ENCODE data around the gene MAPRE2.
A peak's percentile ranks its signal among the peaks of the same experiment; 100 is the strongest.

Gene MAPRE2

DNA sequence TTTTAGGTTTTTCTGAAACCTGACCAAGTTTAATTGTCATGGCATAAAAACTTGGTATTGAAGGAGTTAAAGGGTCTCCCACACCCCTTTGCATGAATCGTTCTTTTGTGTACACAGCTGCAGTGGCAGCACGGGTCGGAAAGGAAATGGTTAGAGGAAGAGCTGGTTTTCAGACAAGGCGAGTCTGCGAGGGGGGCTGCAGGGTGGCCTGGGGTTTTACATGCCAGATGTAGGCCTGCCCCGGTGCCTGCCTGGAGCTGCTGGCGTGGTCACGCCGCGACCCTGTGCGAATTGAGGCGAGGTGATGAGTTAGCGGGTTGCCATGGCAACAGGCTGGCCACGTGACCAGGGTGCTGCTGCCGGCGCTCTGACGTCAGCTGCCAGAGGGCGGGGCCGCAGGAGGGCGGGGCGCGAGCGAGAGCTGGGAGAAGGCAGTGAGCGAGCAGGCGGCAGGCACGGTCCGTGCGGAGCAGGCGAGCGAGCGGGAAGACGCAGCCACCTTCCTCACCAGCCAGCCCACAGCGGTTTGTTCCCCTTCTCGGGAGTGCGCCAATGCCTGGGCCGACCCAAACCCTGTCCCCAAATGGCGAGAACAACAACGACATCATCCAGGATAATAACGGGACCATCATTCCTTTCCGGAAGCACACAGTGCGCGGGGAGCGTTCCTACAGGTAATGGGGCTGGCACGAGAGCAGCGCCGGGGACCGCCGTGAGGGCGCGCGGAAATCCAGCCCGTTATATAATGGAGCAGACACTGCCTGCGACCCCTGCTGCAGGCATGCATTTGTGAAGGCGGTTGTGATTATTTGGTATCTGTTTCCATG lies at the start of gene MAPRE2:
Gene MAPRE2 (plus strand): TSS at position 426 of the 827 bp plus-strand sequence. CDS start 127 bp downstream, at position 553.
- DNase-seq: peak; percentile 99 to 100

GRCh38 chr18:34991561-34991960 lies 49.7 kb upstream of the MAPRE2 start:
- no peak for DNase-seq

DNA sequence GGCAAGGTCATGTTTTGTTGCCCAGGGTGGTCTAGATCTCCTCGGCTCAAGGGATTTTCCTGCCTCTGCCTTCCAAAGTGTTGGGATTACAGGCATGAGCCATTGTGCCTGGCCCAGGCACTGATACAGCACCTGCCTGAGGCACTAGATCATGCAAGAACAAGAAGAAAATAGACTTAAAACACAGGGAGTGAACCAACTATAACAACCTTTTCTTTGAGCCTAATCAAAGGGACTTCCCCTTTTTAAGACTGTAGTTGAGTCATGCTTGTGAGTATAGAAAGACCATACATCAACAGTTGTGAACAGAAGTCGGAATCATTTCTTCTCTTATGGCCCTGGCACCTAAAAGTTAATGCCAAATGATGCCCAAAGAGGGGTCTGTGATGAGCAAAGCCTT lies 47.9 kb upstream of the MAPRE2 start:
- no peak for DNase-seq

DNA sequence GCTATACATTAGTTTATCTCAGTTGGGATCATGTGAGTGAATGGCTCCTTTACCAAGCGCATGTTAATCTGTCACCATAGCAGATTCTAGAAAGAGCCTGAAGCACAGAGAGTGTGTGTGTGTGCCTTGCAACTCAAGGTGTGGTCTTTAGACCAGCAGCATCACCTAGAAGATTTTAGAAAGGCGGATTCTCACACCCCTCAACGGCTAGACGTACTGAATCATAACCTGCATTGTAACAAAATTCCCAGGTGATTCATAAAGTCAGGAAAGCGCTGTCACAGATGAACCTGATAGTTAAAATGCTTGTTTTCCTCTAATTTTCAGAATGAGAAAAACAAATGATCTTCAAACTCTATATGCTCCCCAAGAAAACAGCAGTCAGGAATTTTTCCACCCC lies 45.5 kb upstream of the MAPRE2 start:
- no peak for DNase-seq

DNA sequence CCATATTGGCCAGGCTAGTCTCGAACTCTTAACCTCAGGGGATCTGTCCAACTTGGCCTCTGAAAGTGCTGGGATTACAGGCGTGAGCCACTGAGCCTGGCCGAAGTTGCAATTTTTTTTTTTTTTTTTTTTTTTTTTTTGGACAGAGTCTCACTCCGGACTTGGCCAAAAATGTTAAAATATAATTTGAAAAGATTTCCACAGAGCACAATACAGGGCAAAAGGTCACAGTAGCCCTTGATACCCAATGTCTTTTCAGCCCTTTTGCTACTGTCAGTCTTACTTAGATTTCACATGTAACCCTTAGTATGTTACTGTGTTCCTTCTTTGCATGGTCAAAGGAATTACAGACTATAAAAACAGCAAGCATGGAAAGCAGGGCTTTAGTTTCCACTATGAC lies 42.6 kb upstream of the MAPRE2 start:
- no peak for DNase-seq

DNA sequence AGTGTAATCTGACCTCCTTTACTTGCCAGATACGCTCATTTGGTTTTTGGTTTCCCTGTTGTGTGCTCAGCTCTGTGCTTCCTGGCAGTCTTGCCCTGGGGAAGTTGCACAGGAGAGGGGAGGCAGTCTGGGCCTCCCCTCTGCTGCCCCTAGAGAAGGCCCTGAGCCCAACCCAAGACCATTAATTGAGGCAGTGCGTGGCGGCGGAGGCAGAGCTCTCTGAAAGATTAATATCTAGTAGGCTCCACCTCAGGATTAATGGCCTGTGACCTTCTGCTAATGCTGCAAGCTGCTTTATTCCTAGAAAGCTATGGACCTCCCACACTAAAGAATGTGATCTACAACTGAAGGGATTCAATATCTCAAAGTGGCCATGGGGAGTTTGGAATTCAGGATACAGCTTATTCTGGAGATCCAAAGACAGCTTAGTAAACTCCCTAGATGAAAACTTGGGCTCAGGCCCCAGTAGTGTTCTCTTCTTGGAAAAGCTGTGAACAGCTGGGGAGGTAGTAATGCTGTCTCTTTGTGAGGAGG lies 41.4 kb upstream of the MAPRE2 start:
- no peak for DNase-seq

DNA sequence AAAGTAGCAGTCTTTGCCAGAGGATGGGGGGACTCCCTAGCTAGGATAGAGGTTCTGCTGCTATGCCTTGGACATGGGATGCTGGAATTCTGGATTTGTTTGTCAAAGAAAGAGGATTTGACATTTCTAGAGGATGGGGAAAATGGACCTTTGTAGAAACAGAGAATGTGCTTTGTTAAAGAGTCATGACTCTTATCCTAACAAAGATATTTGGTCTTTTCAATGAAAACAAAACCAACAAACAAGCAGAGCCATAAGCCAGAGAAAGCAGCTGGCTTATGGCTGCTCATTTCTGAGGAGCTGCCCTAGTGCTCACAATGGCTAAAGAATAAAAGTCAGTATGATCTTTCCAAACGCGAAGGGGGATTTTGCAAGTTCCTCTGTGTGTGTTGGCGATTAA lies 40.8 kb upstream of the MAPRE2 start:
- no peak for DNase-seq

DNA sequence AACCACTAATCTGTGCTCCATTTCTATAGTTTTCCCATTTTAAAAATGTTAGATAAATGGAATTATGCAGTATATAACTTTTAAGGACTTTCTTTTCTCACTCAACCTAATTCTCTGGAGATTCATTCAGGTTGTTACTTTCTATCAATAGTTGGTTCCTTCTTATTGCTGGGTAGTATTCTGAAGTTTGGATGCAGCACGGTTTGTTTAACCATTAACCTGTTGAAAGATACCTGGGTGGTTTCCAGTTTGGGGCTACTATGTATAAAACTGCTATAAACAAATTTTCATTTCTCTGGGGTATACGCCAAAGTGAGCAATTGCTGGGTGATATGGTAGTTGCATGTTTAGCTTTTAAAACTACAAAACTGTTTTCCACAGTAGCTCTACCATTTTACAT lies 39.1 kb upstream of the MAPRE2 start:
- DNase-seq: no peak

DNA sequence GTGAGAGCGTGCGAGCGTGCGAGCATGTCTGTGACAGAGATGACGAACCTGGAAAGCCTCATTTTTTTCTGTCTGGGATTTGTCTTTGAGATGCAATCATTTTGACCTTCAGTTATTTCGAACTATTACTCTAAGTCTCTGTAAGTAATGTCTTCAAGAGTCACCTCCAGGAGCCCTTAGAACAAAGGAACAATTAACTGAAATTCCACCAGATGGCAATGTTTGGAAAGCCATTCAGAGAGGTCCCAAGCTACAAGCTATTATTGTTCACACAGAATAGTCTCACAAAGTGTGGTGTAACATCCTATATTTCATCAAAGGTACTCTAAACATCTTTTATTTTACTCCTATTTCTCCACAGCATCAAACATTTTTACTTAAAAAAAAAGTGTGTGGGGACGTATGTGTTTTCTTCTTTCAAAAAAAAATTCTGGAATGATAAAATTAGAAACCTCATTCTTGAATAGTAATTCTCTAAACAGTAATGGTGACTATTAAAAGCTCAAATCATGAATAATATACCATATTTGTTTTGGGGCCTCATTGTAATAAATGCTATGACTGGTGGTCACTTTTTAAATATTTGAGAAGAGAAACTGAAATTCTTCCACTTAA lies 35.1 kb upstream of the MAPRE2 start:
- DNase-seq: no peak

DNA sequence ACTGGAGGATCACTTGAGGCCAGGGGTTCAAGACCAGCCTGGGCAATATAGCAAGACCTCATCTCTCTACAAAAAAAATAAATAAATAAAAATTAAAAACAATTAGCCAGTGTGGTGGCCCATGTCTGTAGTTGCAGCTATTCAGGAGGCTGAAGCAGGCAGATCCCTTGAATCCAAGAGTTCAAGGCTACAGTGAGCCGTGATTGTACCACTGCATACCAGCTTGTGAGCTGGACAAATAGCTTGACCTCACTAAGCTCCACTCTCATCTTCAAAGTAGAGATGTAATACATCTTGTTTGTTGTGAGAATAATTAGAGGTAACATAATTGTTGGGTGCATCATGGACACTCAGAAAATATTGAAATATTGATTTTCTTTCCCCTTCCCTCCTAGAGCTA lies 31.1 kb upstream of the MAPRE2 start:
- no peak for DNase-seq

DNA sequence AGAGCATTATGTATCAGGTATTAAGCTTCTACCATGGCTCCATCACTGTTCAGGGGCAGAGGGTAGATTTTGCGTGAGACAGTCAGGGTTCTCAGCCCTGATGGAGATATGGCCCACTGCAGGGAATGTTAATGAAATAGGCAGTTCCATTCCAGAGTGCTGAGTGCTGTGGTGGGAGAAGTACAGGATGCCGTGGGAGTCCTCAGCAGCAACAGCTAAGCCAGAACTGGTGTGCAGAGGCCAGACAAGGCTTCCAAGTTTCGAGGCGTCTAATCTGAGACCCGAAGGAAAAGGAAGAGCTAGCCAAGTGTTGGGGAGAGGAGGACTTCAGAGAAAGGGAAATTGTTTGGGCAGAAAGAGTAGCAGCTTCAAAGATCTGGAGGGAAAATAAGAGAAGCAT lies 30.2 kb upstream of the MAPRE2 start:
- no peak for DNase-seq

DNA sequence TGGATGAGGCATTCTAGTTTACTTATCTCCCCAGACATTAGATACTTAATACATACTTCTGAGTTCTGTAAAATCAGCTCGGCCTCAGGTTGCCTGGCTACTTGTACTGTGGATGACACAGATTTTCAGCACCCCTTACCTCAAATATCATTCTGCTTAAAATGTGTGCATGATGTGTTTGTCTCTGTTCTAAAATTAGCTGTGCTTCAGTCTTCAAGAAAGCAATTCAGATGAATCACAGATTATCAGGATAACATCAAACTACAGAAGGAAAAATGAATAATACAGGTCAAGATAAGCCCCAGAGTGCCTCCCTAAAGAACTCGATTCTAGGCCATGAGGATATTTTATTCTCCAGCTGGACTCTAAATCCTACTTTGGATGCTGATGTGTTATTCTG lies 21.3 kb upstream of the MAPRE2 start:
- DNase-seq: no peak

GRCh38 chr18:35022426-35023001 lies 18.7 kb upstream of the MAPRE2 start:
- DNase-seq: no peak

GRCh38 chr18:35024196-35024595 lies 17.0 kb upstream of the MAPRE2 start:
- no peak for DNase-seq

- DNase-seq: no peak
Observed at GRCh38 chr18:35024965-35025364, 16.2 kb upstream of the MAPRE2 start.

DNA sequence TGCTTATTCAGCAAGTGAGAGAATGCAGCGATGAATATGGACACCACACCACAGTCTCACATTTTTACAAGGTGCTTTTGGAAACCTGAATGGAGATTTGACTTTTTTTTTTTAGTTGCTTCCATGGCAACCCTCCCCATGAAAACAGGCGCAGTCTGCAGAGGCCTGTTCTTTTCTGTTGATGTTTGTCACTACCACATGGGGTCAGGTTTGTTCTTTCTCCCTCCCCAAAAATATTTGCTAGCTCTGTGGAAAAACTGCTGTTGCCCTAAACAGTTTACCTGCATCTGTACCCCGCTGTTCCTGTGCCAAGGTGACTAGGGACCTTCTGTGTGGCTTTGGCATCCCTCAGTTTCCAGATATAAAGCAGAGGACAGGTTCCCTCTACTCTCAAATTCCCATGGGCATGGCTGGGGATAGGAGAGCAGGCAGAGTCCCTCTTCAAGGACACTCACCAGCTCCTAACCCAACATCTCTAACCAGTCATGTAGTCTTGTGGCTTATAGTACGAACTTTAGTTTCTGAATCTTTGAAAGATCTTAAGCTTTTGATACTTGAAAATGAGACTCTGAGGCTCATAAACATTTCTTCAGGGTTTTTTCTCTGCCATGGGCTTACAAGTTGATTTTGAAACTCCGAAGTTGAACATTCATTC lies 14.7 kb upstream of the MAPRE2 start:
- no peak for DNase-seq

GRCh38 chr18:35027206-35027605 lies 14.0 kb upstream of the MAPRE2 start:
- no peak for DNase-seq

DNA sequence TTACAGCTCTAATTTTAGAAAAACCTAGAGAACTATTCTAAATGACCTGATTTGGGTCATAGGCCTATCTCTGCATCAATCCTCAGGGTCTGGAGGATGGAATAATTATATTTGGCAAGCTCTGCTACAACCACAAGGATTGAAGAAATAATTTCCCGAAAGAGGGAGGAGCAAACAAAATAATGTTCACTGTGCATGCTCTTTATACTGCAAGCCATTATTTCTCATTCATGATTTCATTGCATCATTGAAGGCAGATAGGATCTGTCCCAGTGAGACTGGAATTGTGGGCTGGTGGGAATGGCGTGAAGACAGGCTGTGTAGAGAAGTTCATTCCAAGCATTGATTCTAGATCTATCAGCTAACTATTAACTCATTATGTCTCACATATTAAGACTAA lies 12.7 kb upstream of the MAPRE2 start:
- no peak for DNase-seq

GRCh38 chr18:35029103-35029502 lies 12.1 kb upstream of the MAPRE2 start:
- no peak for DNase-seq

DNA sequence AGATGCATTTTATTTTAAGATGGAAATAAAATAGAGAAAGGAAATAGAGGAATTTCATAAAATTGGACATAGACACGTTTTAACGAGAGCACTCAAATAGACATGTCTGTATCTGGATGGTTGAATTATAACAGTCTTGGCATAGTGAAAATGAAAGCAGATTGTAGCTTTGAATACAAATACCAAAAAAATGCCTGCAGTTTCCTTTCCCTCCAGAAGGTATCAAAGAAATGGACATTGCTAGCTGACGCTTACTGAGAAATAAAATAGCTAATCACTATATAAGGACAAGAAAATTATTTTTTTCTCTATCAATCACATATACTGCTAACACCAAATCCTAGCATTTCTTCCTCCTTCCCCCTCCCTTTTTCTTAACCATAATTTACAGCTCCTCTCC lies 11.4 kb upstream of the MAPRE2 start:
- DNase-seq: no peak

- DNase-seq: no peak
Observed at GRCh38 chr18:35030277-35030989, 10.8 kb upstream of the MAPRE2 start.

DNA sequence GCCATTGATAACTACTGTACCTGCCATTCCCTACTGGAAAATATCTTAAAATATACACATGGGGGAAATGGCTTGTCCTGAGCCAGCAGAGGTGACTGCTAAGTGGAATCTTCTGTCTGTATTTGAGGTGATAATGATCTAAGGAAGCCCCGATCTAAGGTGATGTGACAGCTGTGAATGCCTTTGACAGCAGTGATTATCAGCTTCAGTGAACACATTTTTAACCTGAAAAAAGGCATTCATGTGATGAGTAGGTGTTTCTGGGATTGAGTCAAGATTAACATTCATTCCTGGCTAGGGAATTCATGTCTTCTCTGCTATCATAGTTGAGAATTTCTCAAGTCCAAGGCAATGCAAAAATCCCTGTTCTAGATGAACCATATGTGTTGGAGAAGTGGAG lies 9.1 kb upstream of the MAPRE2 start:
- no peak for DNase-seq

DNA sequence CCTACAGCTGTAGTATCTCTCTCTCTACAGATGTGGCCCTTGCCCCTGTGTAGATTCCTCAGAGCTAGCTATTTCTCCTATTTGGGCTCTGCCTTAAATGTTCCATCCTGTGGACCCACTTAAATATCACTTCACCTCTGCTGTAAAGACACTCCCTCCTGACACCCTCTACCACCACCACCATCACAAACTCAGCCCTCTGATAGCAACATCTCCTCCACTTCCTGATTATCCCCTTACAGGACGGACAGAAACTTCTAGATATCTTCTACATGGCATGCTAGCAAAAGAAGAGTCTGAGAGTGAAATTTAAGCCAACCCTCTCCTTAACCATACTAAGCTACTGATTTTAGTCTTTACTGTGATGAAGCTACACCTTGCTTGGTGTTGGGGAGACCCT lies 3.2 kb upstream of the MAPRE2 start:
- DNase-seq: no peak
